DND-41 (cell line): ENCODE data around the gene TAGAP.

ENCODE experiments used
- EZH2 ChIP-seq: IDR thresholded peaks from 3 replicates; pipeline ENCODE4 v1.6.1; 2012; ENCODE audit warnings: borderline replicate concordance, low read depth, mild to moderate bottlenecking, moderate library complexity, low read length, inconsistent platforms; ENCODE audit not compliant: severe bottlenecking
- TF ChIP-seq, protein P1 (sequence below): IDR thresholded peaks from 2 replicates; pipeline ENCODE4 v1.5.1; 2012; ENCODE audit warnings: borderline replicate concordance, low read length, moderate library complexity, mild to moderate bottlenecking; ENCODE audit not compliant: poor library complexity, severe bottlenecking; ENCODE audit errors: extremely low read depth

DNA sequence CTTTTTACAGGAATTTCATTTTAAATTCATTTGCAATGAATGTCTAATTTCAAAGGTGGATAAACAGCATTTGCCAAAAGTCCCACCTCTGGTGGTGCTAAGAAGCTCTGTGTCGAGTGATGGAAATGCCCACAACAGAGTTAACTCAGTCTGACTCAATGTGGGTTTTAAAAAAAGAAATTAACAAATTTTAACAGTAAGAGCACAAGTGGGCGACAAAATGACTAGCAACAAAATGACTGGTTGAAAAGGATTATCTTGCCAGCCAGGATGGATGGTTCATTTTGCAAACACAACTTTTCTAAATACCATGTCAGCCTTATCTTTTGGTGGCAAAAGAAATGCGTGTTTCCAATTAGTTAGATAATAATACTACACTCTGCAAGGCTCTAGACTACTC lies 14.3 kb upstream of the TAGAP start:
- TF ChIP-seq, protein P1, sequence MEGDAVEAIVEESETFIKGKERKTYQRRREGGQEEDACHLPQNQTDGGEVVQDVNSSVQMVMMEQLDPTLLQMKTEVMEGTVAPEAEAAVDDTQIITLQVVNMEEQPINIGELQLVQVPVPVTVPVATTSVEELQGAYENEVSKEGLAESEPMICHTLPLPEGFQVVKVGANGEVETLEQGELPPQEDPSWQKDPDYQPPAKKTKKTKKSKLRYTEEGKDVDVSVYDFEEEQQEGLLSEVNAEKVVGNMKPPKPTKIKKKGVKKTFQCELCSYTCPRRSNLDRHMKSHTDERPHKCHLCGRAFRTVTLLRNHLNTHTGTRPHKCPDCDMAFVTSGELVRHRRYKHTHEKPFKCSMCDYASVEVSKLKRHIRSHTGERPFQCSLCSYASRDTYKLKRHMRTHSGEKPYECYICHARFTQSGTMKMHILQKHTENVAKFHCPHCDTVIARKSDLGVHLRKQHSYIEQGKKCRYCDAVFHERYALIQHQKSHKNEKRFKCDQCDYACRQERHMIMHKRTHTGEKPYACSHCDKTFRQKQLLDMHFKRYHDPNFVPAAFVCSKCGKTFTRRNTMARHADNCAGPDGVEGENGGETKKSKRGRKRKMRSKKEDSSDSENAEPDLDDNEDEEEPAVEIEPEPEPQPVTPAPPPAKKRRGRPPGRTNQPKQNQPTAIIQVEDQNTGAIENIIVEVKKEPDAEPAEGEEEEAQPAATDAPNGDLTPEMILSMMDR, result no peak
- TF ChIP-seq EZH2, result no peak
